BLaER1 treated with 17β-estradiol and CSF1 and Interleukin-3, amounts not matched to agents 10 nM and 100 nM (cell line): Measurements from ENCODE around the gene CTSV.
"Not testable (repeated sequence)": the region's sequence is repeated elsewhere in the genome, so short reads cannot be mapped to it uniquely, and the experiment has no call there.

ENCODE experiments used
- H3K27ac ChIP-seq, 11 experiments: shearing (Covaris generic); formaldehyde crosslinking; 2 replicates each; pipeline ENCODE4 v1.8.1; 2022
- H3K27me3 ChIP-seq, 11 experiments: shearing (Covaris generic); formaldehyde crosslinking; 2 replicates each; pipeline ENCODE4 v1.8.1; 2022
- H3K36me3 ChIP-seq, 11 experiments: shearing (Covaris generic); formaldehyde crosslinking; 2 replicates each; pipeline ENCODE4 v1.8.1; 2022
- H3K4me1 ChIP-seq, 10 experiments: shearing (Covaris generic); formaldehyde crosslinking; 2 replicates each; pipeline ENCODE4 v1.8.1; 2022
- H3K4me2 ChIP-seq, 11 experiments: shearing (Covaris generic); formaldehyde crosslinking; 2 replicates each; pipeline ENCODE4 v1.8.1; 2022
- H3K4me3 ChIP-seq, 10 experiments: shearing (Covaris generic); formaldehyde crosslinking; 2 replicates each; pipeline ENCODE4 v1.8.1; 2022
- H3K9ac ChIP-seq, 11 experiments: shearing (Covaris generic); formaldehyde crosslinking; 2 replicates each; pipeline ENCODE4 v1.8.1; 2022
- H3K9me3 ChIP-seq, 11 experiments: shearing (Covaris generic); formaldehyde crosslinking; replicated peaks in 1 of 11; 2 replicates each; pipeline ENCODE4 v1.8.1; 2022
- H4K20me1 ChIP-seq, 11 experiments: shearing (Covaris generic); formaldehyde crosslinking; 2 replicates each; pipeline ENCODE4 v1.8.1; 2022
- Cebpa-rat ChIP-seq, 11 experiments: shearing (Covaris generic); IDR thresholded peaks; 2 replicates each; pipeline ENCODE4 v1.8.1; 2022

The CTSV gene

GRCh38 chr9:97046228-97046627, 7.3 kb upstream of the CTSV start:
- Histone ChIP-seq H3K27me3 (no peaks in the 10 kb centered on the region), H3K4me1 (peaks cover 0 to 28% (median 1%) of the 10 kb centered on the region in 10 experiments; a peak in 6 of 20 replicates), H4K20me1 (no peaks in the 10 kb centered on the region), H3K27ac (no peak overlapping the region), H3K9me3 (no peaks in the 10 kb centered on the region), H3K4me2 (no peak overlapping the region), H3K4me3 (no peak overlapping the region), H3K36me3 (no peaks in the 10 kb centered on the region), H3K9ac (no peak overlapping the region)
- TF ChIP-seq Cebpa-rat (IDR thresholded peaks at IDR 0.05) = no peak

GRCh38 chr9:97045300-97045699, 6.4 kb upstream of the CTSV start:
- no peaks in the 10 kb centered on the region for H3K9me3 ChIP-seq
- H3K27ac ChIP-seq = no peak overlapping the region
- H3K4me2 ChIP-seq = no peak overlapping the region
- H3K9ac ChIP-seq = no peak overlapping the region
- H4K20me1 ChIP-seq = no peaks in the 10 kb centered on the region
- H3K27me3 ChIP-seq = no peaks in the 10 kb centered on the region
- H3K4me1 ChIP-seq = peaks cover 0 to 29% (median 1%) of the 10 kb centered on the region in 10 experiments; a peak in 6 of 20 replicates
- TF ChIP-seq Cebpa-rat (IDR thresholded peaks at IDR 0.05) = no peak
- H3K4me3 ChIP-seq = no peak overlapping the region
- no peaks in the 10 kb centered on the region for H3K36me3 ChIP-seq

GRCh38 chr9:97041898-97042297, 3.0 kb upstream of the CTSV start:
- H3K4me3 ChIP-seq = no peak overlapping the region
- TF ChIP-seq Cebpa-rat (IDR thresholded peaks at IDR 0.05) = no peak
- H3K27me3 ChIP-seq = peaks cover 8 to 22% (median 12%) of the 10 kb centered on the region in 11 experiments; a peak in 20 of 22 replicates
- no peaks in the 10 kb centered on the region for H3K9me3 ChIP-seq
- peak overlapping the region in 1 of 11 experiments; percentile 49; a peak in 3 of 22 replicates for H3K27ac ChIP-seq
- H4K20me1 ChIP-seq = no peaks in the 10 kb centered on the region
- H3K36me3 ChIP-seq = no peaks in the 10 kb centered on the region
- H3K9ac ChIP-seq = no peak overlapping the region
- H3K4me1 ChIP-seq = peaks cover 0 to 34% (median 12%) of the 10 kb centered on the region in 10 experiments; a peak in 17 of 20 replicates
- peak overlapping the region in 3 of 11 experiments; percentile 5 to 80 (median 74); a peak in 5 of 22 replicates for H3K4me2 ChIP-seq

DNA sequence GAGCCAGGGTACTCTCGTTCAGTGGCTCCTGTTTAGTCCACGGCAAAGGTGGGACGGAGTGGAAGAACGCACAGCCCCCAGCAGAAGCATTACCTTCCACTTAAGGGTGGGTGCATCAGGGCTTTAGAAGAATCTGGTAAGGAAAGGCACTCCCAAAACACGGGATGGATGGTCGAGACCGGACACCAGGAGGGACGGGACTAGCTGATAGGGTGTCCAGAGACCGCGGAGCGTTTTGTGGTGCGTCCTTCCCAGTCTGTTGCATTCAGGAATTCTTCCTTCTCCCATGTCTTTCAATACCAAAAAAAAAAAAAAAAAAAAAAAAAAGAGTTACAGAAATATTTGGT, 545 bp upstream of the CTSV start:
- Histone ChIP-seq H3K9me3 (no peaks in the 10 kb centered on the region), H3K4me1 (peaks cover 0 to 34% (median 12%) of the 10 kb centered on the region in 10 experiments; a peak in 17 of 20 replicates), H3K27ac (no peak overlapping the region; a peak in 1 of 22 replicates), H3K4me3 (peak overlapping the region; percentile 56 to 74 (median 62)), H3K4me2 (peak overlapping the region; percentile 79 to 97 (median 93)), H3K9ac (peak overlapping the region; percentile 40 to 71 (median 66)), H3K36me3 (no peaks in the 10 kb centered on the region), H3K27me3 (peaks cover 8 to 22% (median 12%) of the 10 kb centered on the region in 11 experiments; a peak in 20 of 22 replicates), H4K20me1 (no peaks in the 10 kb centered on the region)
- TF ChIP-seq Cebpa-rat (IDR thresholded peaks at IDR 0.05) = no peak

- H3K27ac ChIP-seq, H3K9ac ChIP-seq, H3K4me2 ChIP-seq, H3K4me1 ChIP-seq, H3K27me3 ChIP-seq, H3K4me3 ChIP-seq, H3K36me3 ChIP-seq, H3K9me3 ChIP-seq, H4K20me1 ChIP-seq: not testable (repeated sequence)
These were observed 15.4 kb downstream of the CTSV start for GRCh38 chr9:97023505-97023904.

- peak overlapping the region; percentile 53 to 78 (median 68); a peak in 21 of 22 replicates for H3K4me2 ChIP-seq
- H3K4me3 ChIP-seq = peak overlapping the region; percentile 65 to 80 (median 72)
- peaks cover 0 to 12% (median 2%) of the 10 kb centered on the region in 10 experiments; a peak in 7 of 20 replicates for H3K4me1 ChIP-seq
- H3K9me3 ChIP-seq, H3K27me3 ChIP-seq, H3K36me3 ChIP-seq: not testable (repeated sequence)
- peak overlapping the region; percentile 81 to 88 (median 86) for H3K9ac ChIP-seq
- peak overlapping the region; percentile 64 to 91 (median 83) for H3K27ac ChIP-seq
- H4K20me1 ChIP-seq = peaks cover 0 to 22% (median 5%) of the 10 kb centered on the region in 11 experiments; a peak in 10 of 22 replicates
These were observed 25.5 kb downstream of the CTSV start for GRCh38 chr9:97013151-97014132.

GRCh38 chr9:97012617-97013016, 26.3 kb downstream of the CTSV start:
- H3K9me3 ChIP-seq, H3K36me3 ChIP-seq, H3K27me3 ChIP-seq: not testable (repeated sequence)
- Histone ChIP-seq H3K4me1 (peaks cover 0 to 12% (median 2%) of the 10 kb centered on the region in 10 experiments; a peak in 7 of 20 replicates), H3K27ac (peak overlapping the region; percentile 64 to 91 (median 83); a peak in 21 of 22 replicates), H3K4me3 (peak overlapping the region; percentile 65 to 80 (median 72)), H4K20me1 (peaks cover 0 to 22% (median 5%) of the 10 kb centered on the region in 11 experiments; a peak in 10 of 22 replicates), H3K4me2 (peak overlapping the region; percentile 53 to 78 (median 68); a peak in 21 of 22 replicates), H3K9ac (peak overlapping the region; percentile 81 to 88 (median 86))

DNA sequence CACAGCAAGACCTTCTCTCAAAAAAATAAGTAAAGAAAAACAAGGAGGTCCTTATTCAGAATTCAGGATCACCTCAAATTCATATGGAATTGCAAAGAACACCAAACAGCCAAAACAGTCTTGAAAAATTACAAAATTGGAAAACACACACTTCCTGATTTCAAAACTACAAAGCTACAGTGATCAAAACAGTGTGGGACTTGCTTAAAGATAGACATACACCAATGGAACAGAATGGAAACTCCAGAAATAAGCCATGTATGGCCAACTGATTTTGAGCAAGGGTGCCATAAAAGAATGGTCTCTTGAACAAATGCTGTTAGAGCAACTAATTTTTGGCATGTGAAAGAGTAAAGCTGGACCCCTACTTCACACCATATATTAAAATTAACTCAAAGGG, 36.7 kb downstream of the CTSV start:
- Histone ChIP-seq H4K20me1 (peaks cover 3 to 63% (median 23%) of the 10 kb centered on the region in 11 experiments; a peak in 16 of 22 replicates), H3K4me2 (peak overlapping the region in 2 of 11 experiments; percentile 40 to 46; a peak in 4 of 22 replicates), H3K4me1 (peaks cover 0 to 25% (median 4%) of the 10 kb centered on the region in 10 experiments; a peak in 6 of 20 replicates)
- not testable (repeated sequence) for H3K36me3 ChIP-seq, H3K4me3 ChIP-seq, H3K9ac ChIP-seq, H3K9me3 ChIP-seq, H3K27me3 ChIP-seq, H3K27ac ChIP-seq

- not testable (repeated sequence) for H3K4me2 ChIP-seq, H3K27ac ChIP-seq, H3K36me3 ChIP-seq, H3K9ac ChIP-seq, H3K4me3 ChIP-seq, H3K9me3 ChIP-seq, H3K27me3 ChIP-seq
- peaks cover 0 to 25% (median 6%) of the 10 kb centered on the region in 10 experiments; a peak in 10 of 20 replicates for H3K4me1 ChIP-seq
- peaks cover 8 to 72% (median 29%) of the 10 kb centered on the region in 11 experiments; a peak in 18 of 22 replicates for H4K20me1 ChIP-seq
These were observed 37.6 kb downstream of the CTSV start for GRCh38 chr9:97001338-97001737.

GRCh38 chr9:97000139-97000787, 38.7 kb downstream of the CTSV start:
- H3K4me3 ChIP-seq, H3K9me3 ChIP-seq, H3K9ac ChIP-seq, H3K4me2 ChIP-seq, H3K27ac ChIP-seq, H3K27me3 ChIP-seq, H3K36me3 ChIP-seq: not testable (repeated sequence)
- H3K4me1 ChIP-seq = peaks cover 0 to 25% (median 8%) of the 10 kb centered on the region in 10 experiments; a peak in 11 of 20 replicates
- peaks cover 11 to 72% (median 34%) of the 10 kb centered on the region in 11 experiments; a peak in 18 of 22 replicates for H4K20me1 ChIP-seq

DNA sequence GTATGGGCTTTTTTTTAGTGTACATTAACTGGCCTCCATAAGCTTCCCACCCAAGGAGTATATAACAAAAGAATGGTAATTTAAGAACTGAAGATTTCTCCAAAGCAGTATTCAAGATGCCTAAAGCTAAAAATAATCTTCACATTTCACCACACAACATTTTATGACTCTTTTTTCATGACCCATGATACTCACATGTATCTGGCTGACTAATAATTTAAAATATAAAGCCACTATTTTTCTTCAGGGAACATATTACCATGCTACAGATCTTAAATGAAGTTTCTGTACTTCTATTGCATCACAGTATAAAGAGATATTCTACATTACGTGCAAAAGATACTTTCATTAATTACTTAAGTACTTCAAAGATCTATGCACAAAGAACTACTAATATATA, 39.2 kb downstream of the CTSV start:
- peaks cover 0 to 25% (median 8%) of the 10 kb centered on the region in 10 experiments; a peak in 11 of 20 replicates for H3K4me1 ChIP-seq
- H3K4me2 ChIP-seq, H3K9me3 ChIP-seq, H3K27me3 ChIP-seq, H3K36me3 ChIP-seq, H3K9ac ChIP-seq, H3K4me3 ChIP-seq, H3K27ac ChIP-seq: not testable (repeated sequence)
- H4K20me1 ChIP-seq = peaks cover 11 to 76% (median 34%) of the 10 kb centered on the region in 11 experiments; a peak in 18 of 22 replicates

DNA sequence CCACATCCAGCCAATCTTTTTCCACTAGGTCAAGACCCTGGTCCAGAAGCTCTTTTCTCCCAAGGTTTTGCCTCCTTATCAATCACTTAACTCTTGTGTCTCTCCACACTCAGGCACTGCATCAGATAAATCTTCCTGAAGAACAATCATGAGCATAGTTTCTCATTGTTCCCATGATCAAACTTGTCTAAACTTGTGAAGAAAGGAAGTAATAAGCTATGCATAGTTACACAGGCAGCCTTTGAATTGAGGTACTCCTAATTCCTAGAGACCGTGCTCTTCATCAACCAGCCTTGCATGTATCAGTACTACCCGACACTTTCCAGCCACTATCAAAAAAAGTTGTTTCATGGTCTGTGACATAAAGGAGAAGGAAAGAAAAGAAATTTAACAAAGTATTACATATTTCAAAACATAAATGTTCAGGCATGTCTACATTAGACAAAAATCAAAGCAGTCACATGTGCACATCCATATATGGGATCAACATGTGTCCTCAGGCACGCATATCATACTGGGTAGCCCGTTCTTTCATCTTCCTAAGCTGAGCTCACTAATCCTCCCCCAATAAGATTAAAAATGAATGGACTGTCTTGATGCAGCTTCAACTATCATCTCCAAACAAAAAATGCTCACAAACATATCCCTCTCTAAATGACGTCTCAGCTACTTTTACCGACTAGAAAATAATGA, 41.8 kb downstream of the CTSV start:
- H3K27ac ChIP-seq, H3K9ac ChIP-seq, H3K9me3 ChIP-seq, H3K4me3 ChIP-seq, H3K36me3 ChIP-seq, H3K27me3 ChIP-seq: not testable (repeated sequence)
- peaks cover 0 to 14% (median 8%) of the 10 kb centered on the region in 10 experiments; a peak in 11 of 20 replicates for H3K4me1 ChIP-seq
- H4K20me1 ChIP-seq = peaks cover 11 to 58% (median 29%) of the 10 kb centered on the region in 11 experiments; a peak in 18 of 22 replicates
- peak overlapping the region in 2 of 11 experiments; percentile 17 to 37; a peak in 3 of 22 replicates for H3K4me2 ChIP-seq
